Uterus (tissue), 2 donors: Measurements from ENCODE around the gene IQSEC2.

Source experiments
- CTCF ChIP-seq, 4 experiments: fragments of 200-600 bp in 2 of 4; fragments of 450-650 bp in 2 of 4; sonication (generic) in 2 of 4; IDR thresholded peaks; one replicate each; pipeline ENCODE4 v1.5.1; 2016 to 2019; ENCODE audit warnings: antibody characterized with exemption in 4 of 4, mild to moderate bottlenecking in 2 of 4, moderate library complexity in 1 of 4
- POLR2A ChIP-seq, 2 donors: fragments of 450-650 bp; IDR thresholded peaks; one replicate each; pipeline ENCODE4 v1.6.1; 2016; ENCODE audit warnings: antibody characterized with exemption in 2 of 2, mild to moderate bottlenecking in 1 of 2, moderate library complexity in 1 of 2

- TF ChIP-seq CTCF (IDR thresholded peaks at IDR 0.05) (no peak), POLR2A (IDR thresholded peaks at IDR 0.05) (no peak)
Measured at GRCh38 chrX:53321943-53322497, 40.6 kb upstream of the IQSEC2 start.
